Left ventricle myocardium inferior (tissue), 1 donor: ENCODE data around the gene ACSS3. TPM values are rescaled to one million over a fixed set of nuclear protein-coding genes. Genes with fewer than 3 reads are reported as not detected.

Source experiments
- DNase-seq: peaks from one replicate; pipeline ENCODE4 v3.0.0-alpha.2; 2020
- H3K27ac ChIP-seq: fragments of 200-600 bp; replicated peaks from 2 replicates; pipeline ENCODE4 v1.8.0; 2021
- H3K27me3 ChIP-seq: fragments of 200-600 bp; 2 replicates; pipeline ENCODE4 v1.8.0; 2021; ENCODE audit warnings: low read depth
- H3K36me3 ChIP-seq: fragments of 200-600 bp; 2 replicates; pipeline ENCODE4 v1.8.0; 2021
- H3K4me1 ChIP-seq: fragments of 200-600 bp; 2 replicates; pipeline ENCODE4 v1.8.0; 2021
- H3K4me3 ChIP-seq: fragments of 200-600 bp; 2 replicates; pipeline ENCODE4 v1.8.0; 2021; ENCODE audit warnings: mild to moderate bottlenecking, moderate library complexity
- H3K9me3 ChIP-seq: fragments of 200-600 bp; replicated peaks from 2 replicates; pipeline ENCODE4 v1.8.0; 2021
- CTCF ChIP-seq: fragments of 200-600 bp; IDR thresholded peaks from 2 replicates; pipeline ENCODE4 v1.8.0; 2021; ENCODE audit warnings: antibody characterized with exemption, mild to moderate bottlenecking, borderline replicate concordance
- intact Hi-C: fragments of 100-400 bp; cut with micrococcal nuclease; formaldehyde crosslinking; loops from one replicate; pipeline ENCODE4 v1.11.0; 2022
- total RNA-seq: library from RNA; stranded (reverse); fragmentation: NEBNext Ultra II Directional; extraction: Animal tissue kit (Norgen Biotek cat#: 25700); gene quantifications from one replicate; pipeline ENCODE4 v1.2.1, GENCODE V29; 2021
- donor health status: DM: no; HTN: yes; CAD: no; lungs with severe emphysema.

Gene ACSS3
- total RNA-seq, 1 donor from 2014 or later: 24.5 TPM

- DNase-seq: no peak
- TF ChIP-seq CTCF: no peak
Observed at GRCh38 chr12:81249976-81250375, 172.1 kb downstream of the ACSS3 start.

GRCh38 chr12:81252228-81252627 is 174.3 kb downstream of the ACSS3 start:
- intact Hi-C loops: no loop called here
- no peak for TF ChIP-seq CTCF
- Histone ChIP-seq H3K36me3 (peaks cover 4% of the 10 kb centered on the region), H3K4me1 (no peaks in the 10 kb centered on the region), H3K27me3 (no peaks in the 10 kb centered on the region), H3K4me3 (no peak overlapping the region), H3K27ac (no peak overlapping the region), H3K9me3 (no peaks in the 10 kb centered on the region)
- no peak for DNase-seq

More at GRCh38 chr12:81249976-81250375, 172.1 kb downstream of the ACSS3 start:
- H3K4me1 ChIP-seq: no peaks in the 10 kb centered on the region
- no peaks in the 10 kb centered on the region for H3K27me3 ChIP-seq
- H3K27ac ChIP-seq: no peak overlapping the region
- H3K4me3 ChIP-seq: no peak overlapping the region
- no peaks in the 10 kb centered on the region for H3K36me3 ChIP-seq
- H3K9me3 ChIP-seq: no peaks in the 10 kb centered on the region
- intact Hi-C loops: no loop called here

- DNase-seq: no peak
- no peak overlapping the region for H3K4me3 ChIP-seq
- intact Hi-C loops: no loop called here
- H3K36me3 ChIP-seq: peaks cover 4% of the 10 kb centered on the region
- no peaks in the 10 kb centered on the region for H3K4me1 ChIP-seq
- no peaks in the 10 kb centered on the region for H3K9me3 ChIP-seq
- no peak overlapping the region for H3K27ac ChIP-seq
- TF ChIP-seq CTCF: no peak
- no peaks in the 10 kb centered on the region for H3K27me3 ChIP-seq
Observed at GRCh38 chr12:81253360-81253759, 175.5 kb downstream of the ACSS3 start.

GRCh38 chr12:81255456-81255855 is 177.6 kb downstream of the ACSS3 start:
- Histone ChIP-seq H3K4me1 (no peaks in the 10 kb centered on the region), H3K27ac (no peak overlapping the region), H3K4me3 (no peak overlapping the region), H3K27me3 (no peaks in the 10 kb centered on the region), H3K36me3 (peaks cover 4% of the 10 kb centered on the region), H3K9me3 (no peaks in the 10 kb centered on the region)
- TF ChIP-seq CTCF: no peak
- intact Hi-C loops: no loop called here
- DNase-seq: no peak

- Histone ChIP-seq H3K27ac (no peak overlapping the region), H3K36me3 (peaks cover 4% of the 10 kb centered on the region), H3K27me3 (no peaks in the 10 kb centered on the region), H3K9me3 (no peaks in the 10 kb centered on the region), H3K4me3 (no peak overlapping the region), H3K4me1 (no peaks in the 10 kb centered on the region)
- no peak for DNase-seq
- intact Hi-C loops: no loop called here
- no peak for TF ChIP-seq CTCF
Observed at GRCh38 chr12:81255947-81256346, 178.1 kb downstream of the ACSS3 start.
